SK-N-MC (cell line): ENCODE results near the gene LIG4.

Source experiments
- EZH2 ChIP-seq: fragments of 200-600 bp; sonication (generic); IDR thresholded peaks from one replicate; pipeline ENCODE4 v1.6.1; 2017; ENCODE audit warnings: antibody characterized with exemption
- FOXP2 ChIP-seq: optimal IDR thresholded peaks from 2 replicates; pipeline ENCODE3; 2011; ENCODE audit warnings: mild to moderate bottlenecking, moderate library complexity; ENCODE audit not compliant: insufficient read depth; ENCODE audit errors: extremely low read length, control extremely low read depth
- POLR2AphosphoS5 ChIP-seq: IDR thresholded peaks from 2 replicates; pipeline ENCODE4 v1.6.1; 2012; ENCODE audit warnings: mild to moderate bottlenecking, low read depth, low read length, borderline replicate concordance

- no peak for TF ChIP-seq POLR2AphosphoS5
- no peak for TF ChIP-seq EZH2
- no peak for TF ChIP-seq FOXP2
Observed at GRCh38 chr13:108249150-108249549, 33.8 kb upstream of the LIG4 start.
